H9 (cell line): ENCODE measurements around the gene DPY19L3. TPM values are rescaled to one million over a fixed set of nuclear protein-coding genes. Genes with fewer than 3 reads are reported as not detected.

Experiments used
- DNase-seq: peaks from one replicate; pipeline ENCODE4 v3.0.0-alpha.2; 2017
- H2AFZ ChIP-seq: one replicate; pipeline ENCODE4 v1.6.1; 2013; ENCODE audit warnings: mild to moderate bottlenecking, low read length, control low read depth, moderate library complexity
- H2AK5ac ChIP-seq: 2 replicates; pipeline ENCODE4 v1.6.1; 2013; ENCODE audit warnings: low read length, control low read depth, mixed read lengths; ENCODE audit not compliant: insufficient read length
- H2BK120ac ChIP-seq: one replicate; pipeline ENCODE4 v1.6.1; 2013; ENCODE audit warnings: low read depth, mild to moderate bottlenecking, low read length, control low read depth, inconsistent platforms; ENCODE audit not compliant: poor library complexity, severe bottlenecking
- H2BK12ac ChIP-seq: 2 replicates; pipeline ENCODE4 v1.6.1; 2013; ENCODE audit warnings: low read length, control low read depth, mixed read lengths, low read depth; ENCODE audit not compliant: insufficient read length
- H2BK15ac ChIP-seq: 2 replicates; pipeline ENCODE4 v1.6.1; 2013; ENCODE audit warnings: low read depth, low read length, control low read depth
- H2BK20ac ChIP-seq: one replicate; pipeline ENCODE4 v1.6.1; 2013; ENCODE audit warnings: low read depth, mild to moderate bottlenecking, low read length, control low read depth, inconsistent platforms; ENCODE audit not compliant: poor library complexity, severe bottlenecking
- H2BK5ac ChIP-seq: 2 replicates; pipeline ENCODE4 v1.6.1; 2013; ENCODE audit warnings: low read length, control low read depth, mixed read lengths; ENCODE audit not compliant: insufficient read length
- H3K14ac ChIP-seq: 2 replicates; pipeline ENCODE4 v1.6.1; 2013; ENCODE audit warnings: low read length, control low read depth; ENCODE audit not compliant: insufficient read depth
- H3K18ac ChIP-seq: 2 replicates; pipeline ENCODE4 v1.6.1; 2013; ENCODE audit warnings: low read depth, mild to moderate bottlenecking, mixed read lengths, low read length, control low read depth; ENCODE audit not compliant: insufficient read length
- H3K23ac ChIP-seq: 2 replicates; pipeline ENCODE4 v1.6.1; 2013; ENCODE audit warnings: low read length, control low read depth, mixed read lengths, low read depth; ENCODE audit not compliant: insufficient read length
- H3K23me2 ChIP-seq: 2 replicates; pipeline ENCODE4 v1.6.1; 2013; ENCODE audit warnings: low read depth, mild to moderate bottlenecking, mixed read lengths, low read length, control low read depth; ENCODE audit not compliant: insufficient read length, poor library complexity, severe bottlenecking
- H3K27ac ChIP-seq: 2 replicates; pipeline ENCODE4 v1.5.1; 2013; ENCODE audit warnings: low read length, control low read depth, mixed read lengths, low read depth; ENCODE audit not compliant: insufficient read length
- H3K27me3 ChIP-seq: 2 replicates; pipeline ENCODE4 v1.6.1; 2013; ENCODE audit warnings: low read length, control low read depth, inconsistent platforms; ENCODE audit not compliant: insufficient read depth
- H3K4ac ChIP-seq: 2 replicates; pipeline ENCODE4 v1.6.1; 2013; ENCODE audit warnings: low read depth, mild to moderate bottlenecking, control low read depth, inconsistent platforms, low read length, moderate library complexity
- H3K4me1 ChIP-seq: 2 replicates; pipeline ENCODE4 v1.6.1; 2013; ENCODE audit warnings: low read length, control low read depth, inconsistent platforms; ENCODE audit not compliant: insufficient read depth
- H3K4me2 ChIP-seq: 2 replicates; pipeline ENCODE4 v1.6.1; 2013; ENCODE audit warnings: low read length, control low read depth, mixed read lengths; ENCODE audit not compliant: insufficient read length, insufficient read depth
- H3K56ac ChIP-seq: 2 replicates; pipeline ENCODE4 v1.6.1; 2013; ENCODE audit warnings: low read depth, mild to moderate bottlenecking, mixed read lengths, low read length, control low read depth; ENCODE audit not compliant: insufficient read length
- H3K79me1 ChIP-seq: 2 replicates; pipeline ENCODE4 v1.6.1; 2013; ENCODE audit warnings: low read depth, mild to moderate bottlenecking, moderate library complexity, low read length, control low read depth, inconsistent platforms; ENCODE audit not compliant: insufficient read depth, poor library complexity, severe bottlenecking
- H3K79me2 ChIP-seq: 2 replicates; pipeline ENCODE4 v1.6.1; 2013; ENCODE audit warnings: low read length, control low read depth, inconsistent platforms; ENCODE audit not compliant: insufficient read depth
- H3K9ac ChIP-seq: 2 replicates; pipeline ENCODE4 v1.6.1; 2013; ENCODE audit warnings: low read length, control low read depth, mixed read lengths; ENCODE audit not compliant: insufficient read length; ENCODE audit errors: extremely low read depth
- H3K9me3 ChIP-seq: one replicate; pipeline ENCODE4 v1.6.1; 2013; ENCODE audit warnings: low read depth, low read length, inconsistent platforms; ENCODE audit not compliant: control insufficient read depth
- H3T11ph ChIP-seq: one replicate; pipeline ENCODE4 v1.6.1; 2013; ENCODE audit warnings: mild to moderate bottlenecking, low read length, control low read depth, inconsistent platforms
- H4K20me1 ChIP-seq: one replicate; pipeline ENCODE4 v1.6.1; 2013; ENCODE audit not compliant: control insufficient read depth, insufficient read length, insufficient read depth
- H4K5ac ChIP-seq: 2 replicates; pipeline ENCODE4 v1.6.1; 2013; ENCODE audit warnings: low read depth, mild to moderate bottlenecking, mixed read lengths, low read length, control low read depth; ENCODE audit not compliant: insufficient read length
- H4K8ac ChIP-seq: replicated peaks from 2 replicates; pipeline ENCODE4 v1.6.1; 2013; ENCODE audit warnings: low read length, control low read depth, mixed read lengths, low read depth; ENCODE audit not compliant: insufficient read length
- H4K91ac ChIP-seq: 2 replicates; pipeline ENCODE4 v1.6.1; 2013; ENCODE audit warnings: low read depth, mild to moderate bottlenecking, moderate library complexity, mixed read lengths, low read length, control low read depth; ENCODE audit not compliant: insufficient read length
- H3K27ac Mint-ChIP-seq, 3 experiments: 2 replicates in 2 of 3; 3 replicates in 1 of 3; pipeline ENCODE4 v1.8.0; 2020 to 2021; ENCODE audit warnings: mixed read lengths in 3 of 3, mild to moderate bottlenecking in 1 of 3, moderate library complexity in 1 of 3
- H3K27me3 Mint-ChIP-seq: 2 replicates; pipeline ENCODE4 v1.8.0; 2021; ENCODE audit warnings: low read depth, mild to moderate bottlenecking, moderate library complexity, mixed read lengths
- H3K36me3 Mint-ChIP-seq, 3 experiments: 2 replicates in 2 of 3; 3 replicates in 1 of 3; pipeline ENCODE4 v1.8.0; 2020 to 2021; ENCODE audit warnings: low read depth in 3 of 3, mixed read lengths in 3 of 3; ENCODE audit not compliant: insufficient read depth in 1 of 3
- H3K4me1 Mint-ChIP-seq, 2 experiments: 2 replicates each; pipeline ENCODE4 v1.8.0; 2020; ENCODE audit warnings: mixed read lengths in 2 of 2
- H3K4me3 Mint-ChIP-seq, 2 experiments: 2 replicates in 1 of 2; 3 replicates in 1 of 2; pipeline ENCODE4 v1.8.0; 2020 to 2021; ENCODE audit warnings: mild to moderate bottlenecking in 2 of 2, mixed read lengths in 2 of 2, moderate library complexity in 1 of 2
- H3K9me3 Mint-ChIP-seq, 2 experiments: 2 replicates in 1 of 2; 3 replicates in 1 of 2; pipeline ENCODE4 v1.8.0; 2020; ENCODE audit warnings: mild to moderate bottlenecking in 2 of 2, mixed read lengths in 2 of 2, moderate library complexity in 1 of 2
- WGBS: extraction: QIAGEN DNeasy Blood & Tissue Kit; methylation state at CpG from one replicate; pipeline ENCODE4 v1.1.7; 2013; ENCODE audit warnings: missing lambda C conversion rate, low lambda C conversion rate, mixed read lengths; ENCODE audit not compliant: insufficient read length; ENCODE audit errors: extremely low coverage; 5-methylcytosine and 5-hydroxymethylcytosine counted together
- total RNA-seq: library from RNA; stranded (reverse); gene quantifications from 2 replicates; pipeline ENCODE4 v1.2.1, GENCODE V29; 2021
- TF ChIP-seq, protein P1 (sequence below): fragments of 200-600 bp; sonication (generic); conservative IDR thresholded peaks from 3 replicates; pipeline ENCODE4 v1.8.0; 2021; ENCODE audit warnings: antibody characterized with exemption, mild to moderate bottlenecking

DPY19L3 gene
- total RNA-seq, 1 experiment from 2014 or later = 54.5 TPM

DNA sequence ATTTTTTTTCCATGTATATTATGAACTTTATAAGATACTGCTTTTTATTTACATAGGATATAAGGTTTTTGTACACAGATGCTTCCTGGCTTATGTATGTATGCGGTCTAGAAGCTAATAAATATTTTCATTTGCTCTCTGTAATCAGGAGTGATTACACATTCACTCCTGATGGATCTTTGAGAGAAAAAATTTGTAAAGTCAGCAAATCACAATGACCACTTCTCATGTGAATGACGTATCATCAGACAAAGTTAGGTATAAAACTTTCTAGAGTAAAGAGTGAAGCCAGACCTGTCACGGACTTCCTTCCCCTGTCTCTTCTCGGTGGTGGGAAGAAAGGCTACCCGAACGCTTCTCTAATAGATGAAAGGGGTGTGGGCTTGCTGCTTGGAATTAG is 31.1 kb downstream of the DPY19L3 start:
- H3K36me3 Mint-ChIP-seq = peaks cover 3 to 49% (median 8%) of the 10 kb centered on the region in 3 experiments; a peak in 6 of 7 replicates
- H3K4me3 Mint-ChIP-seq = no peak overlapping the region

More for the DNA sequence above, 31.1 kb downstream of the DPY19L3 start:
- H3K79me2 ChIP-seq = no peaks in the 10 kb centered on the region
- H3K27me3 Mint-ChIP-seq = no peaks in the 10 kb centered on the region
- H3K56ac ChIP-seq = no peak overlapping the region
- no peak for DNase-seq
- H2BK15ac ChIP-seq = no peak overlapping the region
- H3K9ac ChIP-seq = no peak overlapping the region
- no peaks in the 10 kb centered on the region for H3K79me1 ChIP-seq
- no peak overlapping the region for H2AK5ac ChIP-seq
- no peak overlapping the region for H2AFZ ChIP-seq
- WGBS = no CpG with 5 or more reads among the region's 6 CpGs
- no peak overlapping the region for H3K23ac ChIP-seq
- no peaks in the 10 kb centered on the region for H3K23me2 ChIP-seq
- H3K27ac ChIP-seq = no peak overlapping the region
- H2BK20ac ChIP-seq = no peak overlapping the region
- H4K91ac ChIP-seq = no peak overlapping the region
- TF ChIP-seq, protein P1, sequence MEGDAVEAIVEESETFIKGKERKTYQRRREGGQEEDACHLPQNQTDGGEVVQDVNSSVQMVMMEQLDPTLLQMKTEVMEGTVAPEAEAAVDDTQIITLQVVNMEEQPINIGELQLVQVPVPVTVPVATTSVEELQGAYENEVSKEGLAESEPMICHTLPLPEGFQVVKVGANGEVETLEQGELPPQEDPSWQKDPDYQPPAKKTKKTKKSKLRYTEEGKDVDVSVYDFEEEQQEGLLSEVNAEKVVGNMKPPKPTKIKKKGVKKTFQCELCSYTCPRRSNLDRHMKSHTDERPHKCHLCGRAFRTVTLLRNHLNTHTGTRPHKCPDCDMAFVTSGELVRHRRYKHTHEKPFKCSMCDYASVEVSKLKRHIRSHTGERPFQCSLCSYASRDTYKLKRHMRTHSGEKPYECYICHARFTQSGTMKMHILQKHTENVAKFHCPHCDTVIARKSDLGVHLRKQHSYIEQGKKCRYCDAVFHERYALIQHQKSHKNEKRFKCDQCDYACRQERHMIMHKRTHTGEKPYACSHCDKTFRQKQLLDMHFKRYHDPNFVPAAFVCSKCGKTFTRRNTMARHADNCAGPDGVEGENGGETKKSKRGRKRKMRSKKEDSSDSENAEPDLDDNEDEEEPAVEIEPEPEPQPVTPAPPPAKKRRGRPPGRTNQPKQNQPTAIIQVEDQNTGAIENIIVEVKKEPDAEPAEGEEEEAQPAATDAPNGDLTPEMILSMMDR = no peak
- no peaks in the 10 kb centered on the region for H3K4me1 Mint-ChIP-seq
- no peak overlapping the region for H3K14ac ChIP-seq
- H2BK5ac ChIP-seq = no peak overlapping the region
- H3K18ac ChIP-seq = no peak overlapping the region
- no peak overlapping the region for H2BK120ac ChIP-seq
- H3K27me3 ChIP-seq = no peaks in the 10 kb centered on the region
- no peak overlapping the region for H2BK12ac ChIP-seq
- no peak overlapping the region for H3K27ac Mint-ChIP-seq
- no peak overlapping the region for H4K8ac ChIP-seq
- no peak overlapping the region for H3K4ac ChIP-seq
- no peaks in the 10 kb centered on the region for H3K9me3 ChIP-seq
- no peaks in the 10 kb centered on the region for H4K20me1 ChIP-seq
- H4K5ac ChIP-seq = no peak overlapping the region
- no peaks in the 10 kb centered on the region for H3K4me1 ChIP-seq
- H3T11ph ChIP-seq = no peak overlapping the region
- no peak overlapping the region for H3K4me2 ChIP-seq
- H3K9me3 Mint-ChIP-seq = no peaks in the 10 kb centered on the region
